Nephron progenitor cell (in vitro differentiated cells): ENCODE results near the gene ADAMTS14.

Source experiments
- DNase-seq: peaks from one replicate; pipeline ENCODE4 v3.0.0; 2021
- H3K27ac Mint-ChIP-seq: 2 replicates; pipeline ENCODE4 v1.8.0; 2021; ENCODE audit warnings: mild to moderate bottlenecking, moderate library complexity, mixed read lengths
- H3K27me3 Mint-ChIP-seq: 2 replicates; pipeline ENCODE4 v1.8.0; 2021; ENCODE audit warnings: mild to moderate bottlenecking, low read depth, mixed read lengths; ENCODE audit not compliant: poor library complexity
- H3K36me3 Mint-ChIP-seq: 2 replicates; pipeline ENCODE4 v1.8.0; 2021; ENCODE audit warnings: low read depth, mixed read lengths
- H3K4me1 Mint-ChIP-seq: 2 replicates; pipeline ENCODE4 v1.8.0; 2021; ENCODE audit warnings: mixed read lengths
- H3K4me3 Mint-ChIP-seq: 2 replicates; pipeline ENCODE4 v1.8.0; 2021; ENCODE audit warnings: mild to moderate bottlenecking, moderate library complexity, mixed read lengths
- H3K9me3 Mint-ChIP-seq: 2 replicates; pipeline ENCODE4 v1.8.0; 2021; ENCODE audit warnings: mild to moderate bottlenecking, moderate library complexity, mixed read lengths
- CTCF ChIP-seq: fragments of 200-600 bp; sonication (generic); IDR thresholded peaks from 2 replicates; pipeline ENCODE4 v1.5.0; 2021; ENCODE audit warnings: antibody characterized with exemption

The ADAMTS14 gene

GRCh38 chr10:70778267-70778924, 106.1 kb downstream of the ADAMTS14 start:
- no peak for TF ChIP-seq CTCF
- no peak for DNase-seq
- Mint-ChIP-seq H3K36me3 (no peaks in the 10 kb centered on the region), H3K27ac (peak overlapping the region; percentile 78), H3K4me3 (no peak overlapping the region), H3K9me3 (no peaks in the 10 kb centered on the region), H3K4me1 (peaks cover 26% of the 10 kb centered on the region), H3K27me3 (no peaks in the 10 kb centered on the region)

- no peaks in the 10 kb centered on the region for H3K9me3 Mint-ChIP-seq
- no peaks in the 10 kb centered on the region for H3K27me3 Mint-ChIP-seq
- H3K36me3 Mint-ChIP-seq, result no peaks in the 10 kb centered on the region
- H3K27ac Mint-ChIP-seq, result no peak overlapping the region
- H3K4me1 Mint-ChIP-seq, result peaks cover 26% of the 10 kb centered on the region
- no peak for DNase-seq
- no peak for TF ChIP-seq CTCF
- no peak overlapping the region for H3K4me3 Mint-ChIP-seq
Observed at GRCh38 chr10:70779088-70779487, 106.8 kb downstream of the ADAMTS14 start.

- H3K4me3 Mint-ChIP-seq, result no peak overlapping the region
- no peaks in the 10 kb centered on the region for H3K36me3 Mint-ChIP-seq
- no peaks in the 10 kb centered on the region for H3K9me3 Mint-ChIP-seq
- TF ChIP-seq CTCF, result no peak
- DNase-seq, result no peak
- peaks cover 26% of the 10 kb centered on the region for H3K4me1 Mint-ChIP-seq
- H3K27ac Mint-ChIP-seq, result peak overlapping the region; percentile 86
- H3K27me3 Mint-ChIP-seq, result no peaks in the 10 kb centered on the region
Observed at GRCh38 chr10:70779511-70780369, 107.4 kb downstream of the ADAMTS14 start.

GRCh38 chr10:70780370-70780760, 108.1 kb downstream of the ADAMTS14 start:
- no peaks in the 10 kb centered on the region for H3K27me3 Mint-ChIP-seq
- H3K27ac Mint-ChIP-seq, result peak overlapping the region; percentile 18
- DNase-seq, result no peak

GRCh38 chr10:70780772-70781171, 108.5 kb downstream of the ADAMTS14 start:
- TF ChIP-seq CTCF, result no peak
- peak overlapping the region; percentile 18 for H3K27ac Mint-ChIP-seq
- H3K4me1 Mint-ChIP-seq, result peaks cover 26% of the 10 kb centered on the region
- no peaks in the 10 kb centered on the region for H3K27me3 Mint-ChIP-seq
- no peak overlapping the region for H3K4me3 Mint-ChIP-seq
- H3K9me3 Mint-ChIP-seq, result no peaks in the 10 kb centered on the region
- no peaks in the 10 kb centered on the region for H3K36me3 Mint-ChIP-seq
- DNase-seq, result no peak

More at GRCh38 chr10:70780370-70780760, 108.1 kb downstream of the ADAMTS14 start:
- H3K4me3 Mint-ChIP-seq, result no peak overlapping the region
- no peaks in the 10 kb centered on the region for H3K9me3 Mint-ChIP-seq
- no peak for TF ChIP-seq CTCF
- H3K36me3 Mint-ChIP-seq, result no peaks in the 10 kb centered on the region
- peaks cover 26% of the 10 kb centered on the region for H3K4me1 Mint-ChIP-seq
